Testis (tissue), 2 donors: ENCODE results near the gene IGFL1.

Experiments used
- CTCF ChIP-seq, 3 experiments: fragments of 450-650 bp in 2 of 3; fragments of 200-600 bp in 1 of 3; sonication (generic) in 1 of 3; IDR thresholded peaks; one replicate each; pipeline ENCODE4 v1.5.1; 2016 to 2019; ENCODE audit warnings: antibody characterized with exemption in 3 of 3, mild to moderate bottlenecking in 2 of 3, moderate library complexity in 1 of 3
- POLR2A ChIP-seq: fragments of 450-650 bp; IDR thresholded peaks from one replicate; pipeline ENCODE4 v1.6.1; 2017; ENCODE audit warnings: antibody characterized with exemption, mild to moderate bottlenecking, moderate library complexity

- TF ChIP-seq CTCF (IDR thresholded peaks at IDR 0.05) (no peak), POLR2A (no peak)
Measured at GRCh38 chr19:46229442-46229841, at the start of gene IGFL1.
